ENCODE data around the gene KCTD4. TPM values are rescaled to one million over a fixed set of nuclear protein-coding genes. Genes with fewer than 3 reads are reported as not detected.
"Not testable (repeated sequence)": the region's sequence is repeated elsewhere in the genome, so short reads cannot be mapped to it uniquely, and the experiment has no call there.

Gene KCTD4
- not detected for total RNA-seq
- polyA plus RNA-seq (ENCODE audit: insufficient read length in 6 of 6): under 1 TPM in 2 of 6 donors, not detected in 4; 0.08 to 0.20 TPM
- long read RNA-seq, donor 1, partial matches to known transcripts: 132 of 151 reads
- long read RNA-seq, donor 1, other reads (novel, unspliced or antisense): 19 of 151 reads
- long read RNA-seq, donor 2, partial matches to known transcripts: 92 of 160 reads
- long read RNA-seq, donor 2, other reads (novel, unspliced or antisense): 68 of 160 reads
- long read RNA-seq, donor 3: 0 reads
- long read RNA-seq, donor 4: 0 reads
- long read RNA-seq, donor 5: 0 reads
- long read RNA-seq, donor 6, partial matches to known transcripts: 39 of 82 reads
- long read RNA-seq, donor 6, other reads (novel, unspliced or antisense): 43 of 82 reads
- long read RNA-seq, donor 7, partial matches to known transcripts: 0 of 38 reads
- long read RNA-seq, donor 7, other reads (novel, unspliced or antisense): 38 of 38 reads
- long read RNA-seq, donor 8, partial matches to known transcripts: 0 of 61 reads
- long read RNA-seq, donor 8, other reads (novel, unspliced or antisense): 61 of 61 reads
- long read RNA-seq, donor 9: 0 reads
- long read RNA-seq, donor 10: 0 reads
- long read RNA-seq, donor 11, transcript KCTD4-201 (1 exons, 1,865 nt): major isoform, 6 of 6 reads
- long read RNA-seq, donor 11, partial matches to known transcripts: 0 of 6 reads
- long read RNA-seq, donor 11, other reads (novel, unspliced or antisense): 0 of 6 reads
- long read RNA-seq, donor 12: 0 reads

- TF ChIP-seq CTCF (IDR thresholded peaks at IDR 0.05): no peak
- Histone ChIP-seq H3K27ac (no peak within 1 kb of the TSS), H3K9me3 (no peaks in the 10 kb centered on the region), H3K4me1 (peaks cover 5 to 7% of the 10 kb centered on the region in 2 donors), H3K27me3 (no peaks in the 10 kb centered on the region), H3K4me3 (no peak within 1 kb of the TSS), H3K36me3 (no peaks in the 10 kb centered on the region)
- intact Hi-C loops (cut with DNase I): no loop called here
- DNase-seq (no peak), ATAC-seq (no peak)
Observed at GRCh38 chr13:45200701-45201232, at the start of gene KCTD4. Gene KCTD4, minus strand, starts transcription at chr13:45201045. Its CDS starts 6,478 bp downstream, at chr13:45194567.

GRCh38 chr13:45249662-45250061 is 48.8 kb upstream of the KCTD4 start:
- TF ChIP-seq CTCF (IDR thresholded peaks at IDR 0.05): no peak
- intact Hi-C loops (cut with DNase I): no loop called here
- no peak for ATAC-seq
- Histone ChIP-seq H3K9me3 (no peaks in the 10 kb centered on the region), H3K4me3 (no peak overlapping the region), H3K27ac (no peak overlapping the region), H3K36me3 (peaks cover 0 to 14% of the 10 kb centered on the region in 2 donors), H3K27me3 (no peaks in the 10 kb centered on the region), H3K4me1 (no peaks in the 10 kb centered on the region)
- DNase-seq: no peak

- H3K4me1 ChIP-seq; ATAC-seq; H3K4me3 ChIP-seq; DNase-seq; intact Hi-C loops (cut with DNase I); H3K9me3 ChIP-seq; H3K36me3 ChIP-seq; H3K27ac ChIP-seq; H3K27me3 ChIP-seq: not testable (repeated sequence)
Observed at GRCh38 chr13:45244736-45245135, 43.9 kb upstream of the KCTD4 start.

GRCh38 chr13:45243077-45243476 is 42.2 kb upstream of the KCTD4 start:
- ATAC-seq (no peak), DNase-seq (no peak)
- Histone ChIP-seq H3K27ac (no peak overlapping the region), H3K9me3 (no peaks in the 10 kb centered on the region), H3K4me1 (peaks cover 6 to 8% of the 10 kb centered on the region in 2 donors), H3K36me3 (no peaks in the 10 kb centered on the region), H3K4me3 (no peak overlapping the region), H3K27me3 (no peaks in the 10 kb centered on the region)
- intact Hi-C loops (cut with DNase I): no loop called here
- TF ChIP-seq CTCF (IDR thresholded peaks at IDR 0.05): no peak

GRCh38 chr13:45242524-45242923 is 41.7 kb upstream of the KCTD4 start:
- no peak for TF ChIP-seq CTCF (IDR thresholded peaks at IDR 0.05)
- no peak overlapping the region for H3K4me3 ChIP-seq
- no peak overlapping the region for H3K27ac ChIP-seq
- peaks cover 6 to 8% of the 10 kb centered on the region in 2 donors for H3K4me1 ChIP-seq
- H3K36me3 ChIP-seq: no peaks in the 10 kb centered on the region
- no peak for DNase-seq
- H3K27me3 ChIP-seq: no peaks in the 10 kb centered on the region
- no peaks in the 10 kb centered on the region for H3K9me3 ChIP-seq
- ATAC-seq: no peak
- intact Hi-C loops (cut with DNase I): no loop called here

Measured in left lung (tissue), 14 donors.